Spleen (tissue), 7 donors: ENCODE results near the gene NPEPL1.

Experiments used
- POLR2A ChIP-seq, 3 donors: fragments of 450-650 bp; IDR thresholded peaks; one replicate each; pipeline ENCODE4 v1.5.1; 2017; ENCODE audit warnings: antibody characterized with exemption in 3 of 3, mild to moderate bottlenecking in 1 of 3
- POLR2AphosphoS5 ChIP-seq, 3 donors: sonication (generic); formaldehyde crosslinking; IDR thresholded peaks; one replicate each; pipeline ENCODE4 v1.5.1; 2017; ENCODE audit warnings: antibody characterized with exemption in 3 of 3
- TF ChIP-seq, protein P1 (sequence below), 11 experiments: fragments of 200-600 bp in 7 of 11; fragments of 450-650 bp in 4 of 11; sonication (generic) in 4 of 11; IDR thresholded peaks in 8 of 11; conservative IDR thresholded peaks in 3 of 11; 1 replicate in 7 of 11; 2 replicates in 4 of 11; pipeline versions ENCODE4 v1.4.0 to v1.8.0; 2016 to 2021; ENCODE audit warnings: antibody characterized with exemption in 11 of 11, inconsistent platforms in 4 of 11, mild to moderate bottlenecking in 1 of 11
- donor health status: DM: no; HTN: no; CAD: no; lungs with moderate emphysema.
- donor health status: DM: no; HTN: no; CAD: no.
- donor health status: DM: no; HTN: no; CAD: no.

DNA sequence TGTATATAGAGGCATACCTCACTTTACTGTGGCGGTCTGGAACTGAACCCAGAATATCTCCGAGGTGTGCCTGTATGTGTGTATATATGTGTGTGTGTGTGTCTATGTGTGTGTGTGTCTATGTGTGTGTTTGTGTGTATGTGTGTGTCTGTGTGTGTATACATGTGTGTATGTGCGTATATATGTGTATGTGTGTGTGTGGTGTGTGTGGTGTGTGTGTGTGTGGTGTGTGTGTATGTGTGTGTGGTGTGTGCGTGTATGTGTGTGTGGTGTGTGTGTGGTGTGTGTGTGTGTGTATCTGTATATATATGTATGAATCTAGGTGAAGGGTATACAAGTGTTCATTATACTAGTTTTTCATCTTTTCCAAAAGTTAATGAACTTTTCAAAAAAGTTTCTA, 4.2 kb upstream of the NPEPL1 start:
- TF ChIP-seq, protein P1, sequence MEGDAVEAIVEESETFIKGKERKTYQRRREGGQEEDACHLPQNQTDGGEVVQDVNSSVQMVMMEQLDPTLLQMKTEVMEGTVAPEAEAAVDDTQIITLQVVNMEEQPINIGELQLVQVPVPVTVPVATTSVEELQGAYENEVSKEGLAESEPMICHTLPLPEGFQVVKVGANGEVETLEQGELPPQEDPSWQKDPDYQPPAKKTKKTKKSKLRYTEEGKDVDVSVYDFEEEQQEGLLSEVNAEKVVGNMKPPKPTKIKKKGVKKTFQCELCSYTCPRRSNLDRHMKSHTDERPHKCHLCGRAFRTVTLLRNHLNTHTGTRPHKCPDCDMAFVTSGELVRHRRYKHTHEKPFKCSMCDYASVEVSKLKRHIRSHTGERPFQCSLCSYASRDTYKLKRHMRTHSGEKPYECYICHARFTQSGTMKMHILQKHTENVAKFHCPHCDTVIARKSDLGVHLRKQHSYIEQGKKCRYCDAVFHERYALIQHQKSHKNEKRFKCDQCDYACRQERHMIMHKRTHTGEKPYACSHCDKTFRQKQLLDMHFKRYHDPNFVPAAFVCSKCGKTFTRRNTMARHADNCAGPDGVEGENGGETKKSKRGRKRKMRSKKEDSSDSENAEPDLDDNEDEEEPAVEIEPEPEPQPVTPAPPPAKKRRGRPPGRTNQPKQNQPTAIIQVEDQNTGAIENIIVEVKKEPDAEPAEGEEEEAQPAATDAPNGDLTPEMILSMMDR (IDR thresholded peaks at IDR 0.05 in 8 of 11, conservative IDR thresholded peaks at IDR 0.05 in 3 of 11) = no peak
- TF ChIP-seq POLR2A (IDR thresholded peaks at IDR 0.05) (no peak), POLR2AphosphoS5 (IDR thresholded peaks at IDR 0.05) (no peak)
